MM.1S (cell line): ENCODE data around the gene SUMO2.

Experiments
- DNase-seq: peaks from one replicate; pipeline ENCODE4 v3.0.0-alpha.2; 2015
- H2AFZ ChIP-seq: fragments of 300-600 bp; sonication (generic); 2 replicates; pipeline ENCODE4 v1.6.0; 2016; ENCODE audit warnings: antibody characterized with exemption, low read length
- H3F3A ChIP-seq: fragments of 300-600 bp; sonication (generic); 2 replicates; pipeline ENCODE4 v1.6.1; 2016; ENCODE audit warnings: mild to moderate bottlenecking, antibody characterized with exemption, low read length, moderate library complexity, mixed read lengths; ENCODE audit not compliant: insufficient read depth
- H3K27ac ChIP-seq: fragments of 300-600 bp; sonication (generic); 2 replicates; pipeline ENCODE4 v1.5.1; 2016; ENCODE audit warnings: mild to moderate bottlenecking, low read length
- H3K27me3 ChIP-seq: fragments of 300-600 bp; sonication (generic); replicated peaks from 2 replicates; pipeline ENCODE4 v1.6.0; 2016; ENCODE audit warnings: low read length; ENCODE audit not compliant: insufficient read depth
- H3K36me3 ChIP-seq: fragments of 300-600 bp; sonication (generic); replicated peaks from 2 replicates; pipeline ENCODE4 v1.6.1; 2016; ENCODE audit warnings: mild to moderate bottlenecking, low read length, mixed read lengths; ENCODE audit not compliant: insufficient read depth
- H3K4me1 ChIP-seq: fragments of 300-600 bp; sonication (generic); 2 replicates; pipeline ENCODE4 v1.6.1; 2016; ENCODE audit warnings: low read length, mixed read lengths
- H3K4me2 ChIP-seq: fragments of 300-600 bp; sonication (generic); 2 replicates; pipeline ENCODE4 v1.6.0; 2016; ENCODE audit warnings: low read depth, low read length
- H3K4me3 ChIP-seq: fragments of 300-600 bp; sonication (generic); 2 replicates; pipeline ENCODE4 v1.5.1; 2016; ENCODE audit warnings: low read length, mixed read lengths
- H3K79me2 ChIP-seq: fragments of 300-600 bp; sonication (generic); 2 replicates; pipeline ENCODE4 v1.6.1; 2016; ENCODE audit warnings: mixed run types, low read length, mixed read lengths
- H3K9ac ChIP-seq: fragments of 300-600 bp; sonication (generic); 2 replicates; pipeline ENCODE4 v1.6.1; 2016; ENCODE audit warnings: low read length, mixed read lengths
- H3K9me2 ChIP-seq: fragments of 300-600 bp; sonication (generic); replicated peaks from 2 replicates; pipeline ENCODE4 v1.6.1; 2016; ENCODE audit warnings: mild to moderate bottlenecking, low read length, mixed read lengths; ENCODE audit not compliant: insufficient read depth
- H3K9me3 ChIP-seq: fragments of 300-600 bp; sonication (generic); replicated peaks from 2 replicates; pipeline ENCODE4 v1.6.1; 2016; ENCODE audit warnings: mild to moderate bottlenecking, low read length, mixed read lengths; ENCODE audit not compliant: insufficient read depth
- H4K20me1 ChIP-seq: fragments of 300-600 bp; sonication (generic); 2 replicates; pipeline ENCODE4 v1.6.1; 2016; ENCODE audit warnings: mild to moderate bottlenecking, low read length, moderate library complexity, mixed read lengths; ENCODE audit not compliant: insufficient read depth
- EZH2 ChIP-seq: fragments of 300-600 bp; sonication (generic); optimal IDR thresholded peaks from 2 replicates; pipeline ENCODE3; 2017; ENCODE audit warnings: low read depth, mild to moderate bottlenecking, antibody characterized with exemption, low read length, mixed read lengths
- EZH2phosphoT487 ChIP-seq: fragments of 300-600 bp; sonication (generic); IDR thresholded peaks from 2 replicates; pipeline ENCODE4 v1.6.1; 2018; ENCODE audit warnings: antibody characterized with exemption, low read length
- TF ChIP-seq, protein P1 (sequence below): fragments of 300-600 bp; sonication (generic); IDR thresholded peaks from 2 replicates; pipeline ENCODE4 v1.5.1; 2016; ENCODE audit warnings: antibody characterized with exemption, low read length, mixed read lengths

SUMO2 gene

GRCh38 chr17:75155191-75155601, 27.6 kb downstream of the SUMO2 start:
- peak overlapping the region; percentile 57; the same call in 1 of the 2 replicates for H3K4me2 ChIP-seq
- peaks cover 15% of the 10 kb centered on the region for H3K4me1 ChIP-seq
- no peaks in the 10 kb centered on the region for H3K9me2 ChIP-seq
- H4K20me1 ChIP-seq, result no peaks in the 10 kb centered on the region
- H3K9ac ChIP-seq, result no peak overlapping the region
- H3K27me3 ChIP-seq, result no peaks in the 10 kb centered on the region
- DNase-seq, result no peak
- H3K36me3 ChIP-seq, result no peaks in the 10 kb centered on the region
- H3K9me3 ChIP-seq, result no peaks in the 10 kb centered on the region
- peaks cover 7% of the 10 kb centered on the region; the same call in 1 of the 2 replicates for H3F3A ChIP-seq
- no peak for TF ChIP-seq EZH2phosphoT487
- no peak for TF ChIP-seq EZH2
- TF ChIP-seq, protein P1, sequence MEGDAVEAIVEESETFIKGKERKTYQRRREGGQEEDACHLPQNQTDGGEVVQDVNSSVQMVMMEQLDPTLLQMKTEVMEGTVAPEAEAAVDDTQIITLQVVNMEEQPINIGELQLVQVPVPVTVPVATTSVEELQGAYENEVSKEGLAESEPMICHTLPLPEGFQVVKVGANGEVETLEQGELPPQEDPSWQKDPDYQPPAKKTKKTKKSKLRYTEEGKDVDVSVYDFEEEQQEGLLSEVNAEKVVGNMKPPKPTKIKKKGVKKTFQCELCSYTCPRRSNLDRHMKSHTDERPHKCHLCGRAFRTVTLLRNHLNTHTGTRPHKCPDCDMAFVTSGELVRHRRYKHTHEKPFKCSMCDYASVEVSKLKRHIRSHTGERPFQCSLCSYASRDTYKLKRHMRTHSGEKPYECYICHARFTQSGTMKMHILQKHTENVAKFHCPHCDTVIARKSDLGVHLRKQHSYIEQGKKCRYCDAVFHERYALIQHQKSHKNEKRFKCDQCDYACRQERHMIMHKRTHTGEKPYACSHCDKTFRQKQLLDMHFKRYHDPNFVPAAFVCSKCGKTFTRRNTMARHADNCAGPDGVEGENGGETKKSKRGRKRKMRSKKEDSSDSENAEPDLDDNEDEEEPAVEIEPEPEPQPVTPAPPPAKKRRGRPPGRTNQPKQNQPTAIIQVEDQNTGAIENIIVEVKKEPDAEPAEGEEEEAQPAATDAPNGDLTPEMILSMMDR, result no peak
- peak overlapping the region; percentile 31 for H2AFZ ChIP-seq
- H3K27ac ChIP-seq, result peak overlapping the region; percentile 36; the same call in 1 of the 2 replicates
- H3K79me2 ChIP-seq, result peaks cover 38% of the 10 kb centered on the region
- H3K4me3 ChIP-seq, result no peak overlapping the region

DNA sequence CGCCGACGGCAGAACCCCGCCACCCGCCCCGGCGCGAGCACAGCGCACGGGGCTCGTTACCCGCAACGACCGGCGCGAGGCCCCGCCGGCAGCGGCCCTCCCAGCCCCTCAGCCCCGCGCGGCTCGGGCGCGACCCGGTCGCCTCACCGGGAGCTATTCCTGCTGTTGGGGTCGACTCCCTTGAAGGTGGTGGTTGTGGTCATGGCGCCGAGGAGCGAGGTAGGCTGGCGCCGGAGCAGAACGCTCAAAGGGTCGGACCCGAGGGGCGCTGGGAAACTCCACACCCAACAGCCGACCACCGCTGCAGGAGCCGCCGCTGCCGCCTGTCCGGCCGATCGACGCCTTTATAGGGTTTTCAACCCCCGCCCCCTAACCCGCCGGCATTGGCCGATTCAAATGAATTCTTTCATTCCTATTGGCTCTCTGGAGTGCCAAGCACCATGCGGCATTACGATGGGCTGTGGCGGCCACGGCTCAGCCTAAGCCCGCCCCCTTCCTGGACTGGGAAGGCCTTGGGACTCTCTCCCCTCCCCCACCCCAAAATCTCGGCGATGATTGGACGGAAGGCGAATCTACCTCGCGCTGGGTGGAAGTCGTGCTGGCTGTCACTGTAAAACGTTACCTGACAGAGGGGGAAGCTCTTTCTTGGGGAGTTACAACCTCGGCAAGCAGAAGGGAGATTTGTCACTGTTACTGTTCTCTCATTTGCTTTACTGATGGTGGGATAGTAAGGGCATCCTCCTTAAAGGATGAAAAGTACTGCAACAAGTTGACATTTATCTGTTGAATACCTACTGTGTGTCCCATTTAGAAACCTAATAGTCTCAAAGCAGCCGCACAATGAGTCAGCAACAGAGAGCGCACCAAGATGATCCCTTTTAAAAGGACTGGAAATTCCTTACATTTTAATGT, 28.3 kb downstream of the SUMO2 start, which contains the start of gene JPT1:
Gene JPT1 (minus strand): TSS at position 318 of the 912 bp plus-strand sequence. CDS start 115 bp downstream, at position 203.
- Histone ChIP-seq H3K4me3 (peak within 1 kb of the TSS; percentile 82), H3K9ac (peak within 1 kb of the TSS; percentile 64), H3F3A (peaks cover 3% of the 10 kb centered on the region; the same call in 1 of the 2 replicates), H3K9me3 (no peaks in the 10 kb centered on the region), H3K79me2 (peaks cover 45% of the 10 kb centered on the region), H2AFZ (peak within 1 kb of the TSS; percentile 55), H4K20me1 (no peaks in the 10 kb centered on the region), H3K4me1 (peaks cover 15% of the 10 kb centered on the region), H3K4me2 (peak within 1 kb of the TSS; percentile 75), H3K9me2 (no peaks in the 10 kb centered on the region), H3K27me3 (no peaks in the 10 kb centered on the region), H3K27ac (peak within 1 kb of the TSS; percentile 36; the same call in 1 of the 2 replicates), H3K36me3 (no peaks in the 10 kb centered on the region)
- DNase-seq, result peak; percentile 99
- TF ChIP-seq EZH2, result no peak
- TF ChIP-seq EZH2phosphoT487, result no peak
- TF ChIP-seq, protein P1, result no peak

- peak overlapping the region; percentile 75 for H3K4me2 ChIP-seq
- H3K79me2 ChIP-seq, result peaks cover 51% of the 10 kb centered on the region
- H3F3A ChIP-seq, result no peaks in the 10 kb centered on the region
- peaks cover 15% of the 10 kb centered on the region for H3K4me1 ChIP-seq
- H3K36me3 ChIP-seq, result no peaks in the 10 kb centered on the region
- no peaks in the 10 kb centered on the region for H4K20me1 ChIP-seq
- H3K9me2 ChIP-seq, result no peaks in the 10 kb centered on the region
- H3K27me3 ChIP-seq, result no peaks in the 10 kb centered on the region
- TF ChIP-seq, protein P1, result no peak
- TF ChIP-seq EZH2phosphoT487 (no peak), EZH2 (no peak)
- H3K4me3 ChIP-seq, result peak overlapping the region; percentile 82
- H3K9me3 ChIP-seq, result no peaks in the 10 kb centered on the region
- H3K27ac ChIP-seq, result no peak overlapping the region
- H2AFZ ChIP-seq, result peak overlapping the region; percentile 55
- H3K9ac ChIP-seq, result peak overlapping the region; percentile 64
- no peak for DNase-seq
Measured at GRCh38 chr17:75153780-75154194, 29.0 kb downstream of the SUMO2 start.
